HG02798 (cell line): Measurements from ENCODE around the gene SRSF9.
"Not testable (repeated sequence)": the region's sequence is repeated elsewhere in the genome, so short reads cannot be mapped to it uniquely, and the experiment has no call there.

Experiments
- ATAC-seq: cut with Tn5 transposase; IDR thresholded peaks from one replicate; pipeline ENCODE4 v1.9.1; 2021; ENCODE audit warnings: mild to moderate bottlenecking; ENCODE audit not compliant: unreplicated experiment, poor library complexity

The SRSF9 gene, protein sequence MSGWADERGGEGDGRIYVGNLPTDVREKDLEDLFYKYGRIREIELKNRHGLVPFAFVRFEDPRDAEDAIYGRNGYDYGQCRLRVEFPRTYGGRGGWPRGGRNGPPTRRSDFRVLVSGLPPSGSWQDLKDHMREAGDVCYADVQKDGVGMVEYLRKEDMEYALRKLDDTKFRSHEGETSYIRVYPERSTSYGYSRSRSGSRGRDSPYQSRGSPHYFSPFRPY

GRCh38 chr12:120469450-120470149 lies at the start of gene SRSF9:
SRSF9 (minus strand) TSS chr12:120469748; CDS start chr12:120469609, 139 bp downstream.
- peak; percentile 82 for ATAC-seq

DNA sequence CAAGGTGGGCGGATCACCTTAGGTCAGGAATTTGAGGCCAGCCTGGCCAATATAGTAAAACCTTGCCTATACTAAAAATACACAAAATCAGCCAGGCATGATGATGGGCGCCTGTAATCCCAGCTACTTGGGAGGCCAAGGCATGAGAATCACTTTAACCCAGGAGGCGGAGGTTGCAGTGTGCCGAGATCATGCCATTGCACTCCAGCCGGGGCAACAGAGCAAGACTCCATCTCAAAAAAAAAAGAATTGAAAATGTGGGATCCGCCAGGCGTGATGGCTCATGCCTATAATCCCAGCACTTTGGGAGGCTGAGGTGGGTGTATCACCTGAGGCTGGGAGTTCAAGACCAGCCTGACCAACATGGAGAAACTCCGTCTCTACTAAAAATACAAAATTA lies 49.8 kb upstream of the SRSF9 start:
- not testable (repeated sequence) for ATAC-seq

- ATAC-seq, result no peak
Measured at GRCh38 chr12:120515496-120515895, 45.9 kb upstream of the SRSF9 start.

DNA sequence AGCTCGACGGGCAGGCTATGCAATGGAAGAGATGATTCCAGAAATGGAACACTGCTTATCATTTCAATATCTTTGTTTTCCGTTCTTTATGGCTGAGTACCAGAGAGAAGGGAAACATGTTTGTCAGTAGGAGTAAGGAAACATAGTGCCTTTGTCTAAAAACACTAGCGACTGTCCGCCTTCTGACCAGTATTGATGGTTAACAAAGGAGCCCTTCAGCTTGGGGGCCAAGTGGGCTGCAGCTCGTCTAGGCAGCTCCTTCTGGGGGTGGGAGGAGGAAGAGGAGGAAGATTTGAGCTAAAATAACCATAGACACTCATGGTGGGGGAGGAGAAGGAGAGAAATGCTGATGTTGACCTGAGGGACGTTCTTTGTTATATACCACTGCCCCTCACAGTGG lies 44.5 kb upstream of the SRSF9 start:
- ATAC-seq, result no peak

GRCh38 chr12:120508537-120508936 lies 39.0 kb upstream of the SRSF9 start:
- no peak for ATAC-seq

DNA sequence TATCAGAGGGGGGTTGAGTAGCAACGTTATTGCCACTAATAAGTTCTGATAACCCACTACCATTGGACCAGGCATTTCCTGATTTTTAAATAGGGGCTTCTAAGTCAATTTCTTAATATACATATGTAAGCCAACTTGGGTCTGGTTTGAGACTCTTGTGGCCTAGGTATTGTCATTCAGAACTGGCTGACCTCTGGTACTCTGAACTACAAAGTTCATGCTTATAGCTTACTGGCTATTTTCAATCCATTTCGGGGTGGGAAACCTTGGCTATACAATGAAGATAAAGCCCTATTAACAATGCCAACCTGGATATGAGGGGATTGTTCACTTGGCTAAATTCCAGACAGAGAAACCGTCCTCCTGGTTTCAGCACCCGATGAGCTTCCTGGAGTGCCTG lies 35.0 kb upstream of the SRSF9 start:
- no peak for ATAC-seq

DNA sequence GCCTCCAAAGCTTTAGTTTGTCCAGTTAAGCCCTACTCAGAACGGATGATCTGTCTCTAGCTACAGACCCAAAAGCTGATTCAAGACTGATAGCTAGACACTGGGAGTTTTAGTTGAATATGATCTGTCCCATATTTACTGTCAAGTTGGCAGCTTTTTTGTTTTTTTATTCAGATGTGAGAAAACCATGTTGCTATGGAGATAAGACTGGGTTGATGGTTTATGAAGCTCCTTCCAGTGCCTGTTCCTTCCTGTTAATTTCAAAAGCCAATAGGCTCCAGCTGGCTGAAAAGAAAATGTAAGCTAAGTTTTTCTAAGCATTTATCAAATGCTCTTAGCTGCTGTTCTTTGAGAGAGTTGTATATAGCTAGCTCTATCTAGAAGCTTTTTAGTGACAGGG lies 31.0 kb upstream of the SRSF9 start:
- no peak for ATAC-seq

- no peak for ATAC-seq
Measured at GRCh38 chr12:120498870-120499515, 29.4 kb upstream of the SRSF9 start.

DNA sequence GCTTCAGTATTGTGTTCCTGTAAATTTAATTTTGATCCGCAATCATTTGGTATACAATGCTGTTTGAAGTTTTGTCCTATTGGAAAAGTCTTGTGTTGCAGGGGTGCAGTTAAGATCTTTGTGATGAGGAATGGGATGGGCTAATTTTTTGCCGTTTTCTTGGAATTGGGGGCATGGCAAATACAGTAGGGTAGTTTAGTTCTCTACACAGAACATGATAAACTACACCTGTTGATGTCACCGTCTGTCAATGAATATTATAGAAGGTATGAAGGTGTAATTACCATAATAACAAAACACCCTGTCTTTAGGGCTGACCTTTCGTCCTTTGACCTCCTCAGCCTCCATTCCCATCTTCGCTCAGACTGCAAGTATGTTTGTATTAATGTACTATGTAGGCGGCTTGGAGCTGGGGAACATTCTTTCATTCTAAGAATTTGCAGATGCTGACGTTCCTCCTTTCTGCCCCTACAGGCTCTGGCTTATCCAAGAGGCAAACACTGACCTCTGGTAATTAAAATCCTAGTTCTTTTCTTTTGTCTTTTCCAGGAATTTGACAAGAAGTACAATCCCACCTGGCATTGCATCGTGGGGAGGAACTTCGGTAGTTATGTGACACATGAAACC lies 28.1 kb upstream of the SRSF9 start:
- no peak for ATAC-seq

- ATAC-seq, result peak; percentile 10
Measured at GRCh38 chr12:120496413-120497340, 27.1 kb upstream of the SRSF9 start.

- peak; percentile 96 for ATAC-seq
Measured at GRCh38 chr12:120495731-120496412, 26.3 kb upstream of the SRSF9 start, which contains the start of gene DYNLL1. DYNLL1 (plus strand) TSS chr12:120496113; CDS start chr12:120496422, 309 bp downstream.

DNA sequence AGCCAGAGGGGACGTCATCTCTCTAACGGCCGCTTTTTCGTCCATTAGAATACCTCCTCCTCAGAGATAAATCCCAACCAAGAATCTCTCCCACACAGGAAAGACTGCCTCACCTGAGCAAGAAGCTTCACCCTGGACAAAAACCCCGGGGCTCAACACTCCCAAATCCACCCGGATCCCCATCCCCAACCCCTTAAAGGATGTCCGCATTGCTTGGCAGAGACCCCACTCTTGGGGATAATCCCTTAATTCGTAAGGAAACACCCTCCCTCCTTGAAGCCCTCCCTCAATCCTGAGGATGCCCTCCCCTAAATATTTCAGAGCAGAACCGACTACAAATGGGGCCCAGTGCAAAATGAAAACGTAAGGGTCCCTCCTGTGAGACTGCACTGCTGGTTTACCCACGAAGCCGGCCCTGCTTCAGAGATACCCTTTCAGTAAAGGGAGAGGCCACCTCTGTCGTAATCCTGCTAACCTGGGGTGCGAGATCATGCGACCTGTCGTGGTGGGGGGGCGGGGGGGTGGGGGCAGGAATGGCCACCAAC lies 25.7 kb upstream of the SRSF9 start:
- ATAC-seq, result peak; percentile 10

GRCh38 chr12:120490833-120491512 lies 21.4 kb upstream of the SRSF9 start:
- no peak for ATAC-seq

DNA sequence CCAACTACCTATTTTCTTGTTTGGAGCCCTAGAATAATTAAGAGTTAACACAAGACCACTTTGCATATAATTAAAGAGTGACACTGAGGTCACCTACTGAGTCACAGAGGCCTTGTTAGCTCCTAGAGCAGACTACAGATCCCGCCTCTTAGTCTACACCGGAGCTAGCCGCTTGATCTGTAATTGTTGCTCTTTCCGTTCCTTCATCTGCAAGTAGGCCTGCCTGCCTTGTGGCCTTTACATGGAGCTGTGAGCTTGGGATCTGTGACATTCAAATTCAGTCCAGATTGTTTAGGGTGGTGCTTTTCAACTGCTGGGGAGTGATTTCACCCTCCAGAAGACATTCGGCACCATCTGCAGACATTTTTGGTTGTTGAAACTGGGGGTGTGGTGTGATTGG lies 20.8 kb upstream of the SRSF9 start:
- no peak for ATAC-seq

DNA sequence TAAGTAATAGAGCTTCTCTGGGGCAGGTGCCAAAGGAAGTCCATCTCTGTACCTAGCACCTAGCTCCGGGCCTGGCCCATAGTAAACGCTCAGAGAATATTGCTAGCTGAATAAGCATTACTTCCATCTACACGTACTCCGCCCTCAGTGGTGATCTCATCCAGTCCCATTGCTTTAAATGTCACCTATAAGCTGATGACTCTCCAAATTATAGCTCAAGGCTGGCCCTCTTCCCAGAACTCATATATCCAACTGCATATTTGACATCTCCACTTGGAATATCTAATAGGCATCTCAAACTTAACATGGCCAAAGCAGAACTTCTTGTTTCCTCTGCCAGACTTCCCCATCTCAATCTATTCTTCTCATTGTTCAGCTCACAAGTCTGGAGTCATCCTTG lies 19.5 kb upstream of the SRSF9 start:
- no peak for ATAC-seq

DNA sequence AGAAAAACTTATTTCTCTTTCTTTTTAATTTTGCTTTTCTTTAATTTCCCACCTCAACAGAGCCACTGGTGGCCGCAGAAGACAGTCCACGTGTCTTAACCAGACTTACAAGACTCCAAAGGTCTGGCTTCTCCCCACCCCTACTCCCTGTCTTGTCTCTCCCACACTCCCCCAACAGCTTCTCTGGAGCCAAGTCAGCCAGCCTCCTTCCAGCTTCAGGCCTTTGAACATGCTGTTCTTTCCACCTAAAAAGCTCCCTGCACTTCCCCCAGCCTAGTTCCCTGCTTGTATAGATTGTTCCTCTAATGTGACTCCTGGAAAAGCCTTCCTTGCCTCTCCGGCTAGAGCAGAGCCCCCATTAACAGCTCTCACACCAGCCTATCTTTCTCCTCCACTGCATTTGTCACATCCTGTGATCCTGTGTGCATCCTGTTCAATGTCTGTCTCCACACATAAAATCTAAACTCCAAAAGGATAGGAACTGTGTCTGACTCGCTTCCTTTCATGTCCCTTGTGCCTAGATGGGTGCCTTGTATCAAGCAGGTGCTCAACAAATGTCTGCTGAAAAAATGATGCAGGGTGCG lies 18.6 kb upstream of the SRSF9 start:
- no peak for ATAC-seq

GRCh38 chr12:120487552-120487951 lies 18.0 kb upstream of the SRSF9 start:
- not testable (repeated sequence) for ATAC-seq
